HL-60/S4 treated with retinoic acid at 250 ng/mL for 4 days and 3 days (cell line): ENCODE measurements around the gene HTR4.
"Not testable (repeated sequence)": the region's sequence is repeated elsewhere in the genome, so short reads cannot be mapped to it uniquely, and the experiment has no call there.

Experiments
- in situ Hi-C: fragments of 300-500 bp; cut with MboI; formaldehyde crosslinking; loops from 2 replicates; pipeline ENCODE4 v1.7.0; 2022; ENCODE audit warnings: low sequenced_read_pairs

The HTR4 gene

DNA sequence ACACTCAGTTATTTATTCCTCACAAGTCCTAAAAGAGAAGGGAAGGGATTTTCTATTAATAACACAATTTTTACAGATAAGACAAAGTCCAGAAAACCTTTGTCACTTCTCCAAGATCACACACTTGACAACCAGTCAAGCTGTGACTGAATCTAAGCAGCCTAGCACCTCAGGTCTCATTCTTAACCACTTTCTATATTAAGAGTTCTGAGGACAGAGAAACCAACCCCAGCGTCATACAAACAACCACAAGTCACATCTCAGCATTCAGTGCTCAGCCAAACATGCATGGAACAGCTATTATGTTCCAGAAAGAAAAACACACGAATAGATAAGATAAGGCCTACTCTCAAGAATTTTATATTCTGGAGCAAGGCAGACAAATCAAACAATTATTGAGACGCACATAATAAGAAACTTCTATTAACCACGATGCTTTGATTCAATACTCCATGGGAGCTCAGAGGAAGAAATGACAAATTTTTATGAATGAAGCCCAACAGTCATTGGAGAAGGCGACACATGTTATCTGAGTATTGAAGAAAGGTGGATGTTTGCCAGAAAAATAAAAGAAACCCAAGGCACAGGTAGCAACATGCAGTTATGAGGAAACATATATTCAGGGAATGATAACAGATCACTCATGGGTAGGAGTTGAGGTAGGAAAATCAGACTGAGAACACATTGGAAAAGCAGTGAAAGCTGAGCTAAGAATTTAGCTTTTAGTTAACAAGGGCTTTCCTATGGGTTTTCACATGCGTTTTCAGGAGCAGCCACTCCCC lies 113.1 kb downstream of the HTR4 start:
- in situ Hi-C loops = no loop called here

DNA sequence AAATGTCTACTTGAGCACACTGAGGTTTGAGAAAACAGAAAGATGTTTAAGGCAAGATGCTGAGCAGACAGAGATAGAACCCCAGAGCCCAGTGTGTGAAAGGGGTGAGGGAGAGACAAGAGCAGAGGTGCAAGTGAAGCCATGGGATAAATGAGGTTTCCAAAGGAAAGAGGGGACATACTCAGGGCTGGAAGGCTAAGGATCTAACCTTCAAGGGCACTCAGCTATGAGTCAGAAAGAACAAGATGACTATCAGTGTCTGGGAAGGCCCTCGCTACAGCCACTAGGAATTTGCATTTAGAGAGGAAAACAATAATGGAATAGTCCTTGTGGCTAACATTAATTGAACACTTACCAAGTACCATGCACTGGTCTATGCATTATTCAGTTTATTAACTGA lies 113.7 kb downstream of the HTR4 start:
- in situ Hi-C loops = no loop called here

- in situ Hi-C loops = no loop called here
These were observed 114.5 kb downstream of the HTR4 start for GRCh38 chr5:148539851-148540250.

DNA sequence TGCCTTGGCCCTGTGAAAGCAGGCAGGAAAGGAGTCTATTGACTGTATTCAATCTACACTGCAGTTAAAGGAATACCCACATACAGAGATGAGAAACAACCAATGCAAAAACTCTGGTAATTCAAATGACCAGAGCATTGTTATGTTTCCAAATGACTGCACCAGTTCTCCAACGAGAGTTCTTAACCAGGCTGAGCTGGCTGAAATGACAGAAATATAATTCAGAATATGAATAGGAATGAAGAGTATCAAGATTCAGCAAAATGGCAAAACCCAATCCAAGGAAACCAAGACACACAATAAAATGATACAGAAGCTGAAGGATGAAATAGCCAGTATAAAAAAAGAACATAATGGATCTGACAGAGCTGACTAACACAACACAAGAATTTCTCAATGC lies 119.1 kb downstream of the HTR4 start:
- in situ Hi-C loops = no loop called here

GRCh38 chr5:148532969-148533670 lies 121.2 kb downstream of the HTR4 start:
- in situ Hi-C loops = no loop called here

- in situ Hi-C loops = not testable (repeated sequence)
These were observed 124.9 kb downstream of the HTR4 start for GRCh38 chr5:148529450-148529849.

GRCh38 chr5:148524721-148525120 lies 129.6 kb downstream of the HTR4 start:
- in situ Hi-C loops = no loop called here

DNA sequence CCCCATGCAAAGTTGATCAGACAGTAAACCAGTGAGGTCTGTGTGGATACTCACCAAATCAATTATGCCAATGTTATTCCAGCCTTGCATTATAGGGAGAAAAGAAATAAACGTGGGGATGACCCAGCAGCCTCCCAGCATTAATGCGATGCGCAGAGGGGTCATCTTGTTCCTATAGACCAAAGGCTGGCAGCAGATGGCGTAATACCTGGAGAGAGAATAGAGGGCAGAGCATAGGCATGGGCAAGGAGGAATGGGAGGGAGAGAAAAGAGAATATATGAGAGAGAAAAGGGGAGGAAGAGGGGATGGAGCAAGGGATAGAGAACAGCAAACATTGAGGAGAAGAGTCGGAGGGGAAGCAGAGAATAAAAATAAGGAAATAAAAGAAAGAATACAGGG lies 131.2 kb downstream of the HTR4 start:
- in situ Hi-C loops = no loop called here

GRCh38 chr5:148515460-148515859 lies 138.9 kb downstream of the HTR4 start:
- in situ Hi-C loops = no loop called here

GRCh38 chr5:148514344-148514743 lies 140.0 kb downstream of the HTR4 start:
- in situ Hi-C loops = no loop called here

DNA sequence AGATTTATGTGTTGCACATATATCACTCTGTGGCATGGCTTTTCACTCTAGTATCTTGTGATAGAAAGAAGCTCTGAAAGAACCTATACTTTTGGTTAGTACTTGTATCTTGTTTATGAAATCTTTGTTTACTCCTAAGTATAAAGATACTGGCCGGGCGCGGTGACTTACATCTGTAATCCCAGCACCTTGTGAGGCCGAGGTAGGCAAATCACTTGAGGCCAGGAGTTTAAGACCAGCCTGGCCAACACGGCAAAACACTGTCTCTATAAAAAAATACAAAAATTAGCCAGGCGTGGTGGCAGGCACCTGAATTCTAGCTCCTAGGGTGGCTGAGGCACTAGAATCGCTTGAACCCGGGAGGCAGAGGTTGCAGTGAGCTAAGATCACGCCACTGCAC lies 141.8 kb downstream of the HTR4 start:
- in situ Hi-C loops = no loop called here

- in situ Hi-C loops = no loop called here
These were observed 142.4 kb downstream of the HTR4 start for GRCh38 chr5:148511810-148512347.

GRCh38 chr5:148509893-148510292 lies 144.4 kb downstream of the HTR4 start:
- in situ Hi-C loops = no loop called here

DNA sequence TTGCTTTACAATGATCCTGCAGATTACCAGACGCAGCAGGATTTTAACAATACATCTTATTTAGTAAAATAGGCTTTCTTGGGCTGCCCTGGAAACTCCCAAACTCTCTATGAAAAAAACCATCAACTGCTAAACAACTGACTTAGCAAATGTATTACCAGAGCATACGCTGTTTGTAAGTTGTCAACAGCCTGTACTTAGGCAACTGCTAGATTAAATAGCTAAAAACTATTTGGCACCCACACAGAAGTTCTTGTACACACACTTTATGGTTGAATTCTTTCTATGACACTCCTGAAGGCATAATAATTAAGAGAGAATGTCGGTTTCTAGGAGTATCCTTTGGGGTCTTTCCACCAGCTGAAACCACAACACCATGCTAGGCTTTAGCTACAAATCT lies 146.7 kb downstream of the HTR4 start:
- in situ Hi-C loops = no loop called here

- in situ Hi-C loops = no loop called here
These were observed 154.9 kb downstream of the HTR4 start for GRCh38 chr5:148499452-148499851.

DNA sequence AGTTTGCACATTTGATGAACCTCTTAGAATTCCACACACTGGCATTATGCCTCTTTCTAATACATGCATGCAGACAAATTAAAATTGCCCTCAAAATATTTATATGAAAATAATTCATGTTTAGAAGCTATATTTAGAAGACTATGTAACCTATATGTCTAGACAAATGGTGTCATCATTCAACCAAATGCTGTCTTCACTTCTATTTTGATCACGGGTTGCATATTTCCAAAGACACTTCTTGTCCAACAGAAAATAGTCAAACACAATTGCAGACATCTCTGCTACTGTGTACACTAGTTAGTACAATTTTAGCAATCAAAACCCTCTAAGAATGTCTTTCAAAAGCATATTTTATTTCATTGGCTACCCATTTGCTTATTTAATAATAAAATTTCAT lies 156.6 kb downstream of the HTR4 start:
- in situ Hi-C loops = no loop called here

DNA sequence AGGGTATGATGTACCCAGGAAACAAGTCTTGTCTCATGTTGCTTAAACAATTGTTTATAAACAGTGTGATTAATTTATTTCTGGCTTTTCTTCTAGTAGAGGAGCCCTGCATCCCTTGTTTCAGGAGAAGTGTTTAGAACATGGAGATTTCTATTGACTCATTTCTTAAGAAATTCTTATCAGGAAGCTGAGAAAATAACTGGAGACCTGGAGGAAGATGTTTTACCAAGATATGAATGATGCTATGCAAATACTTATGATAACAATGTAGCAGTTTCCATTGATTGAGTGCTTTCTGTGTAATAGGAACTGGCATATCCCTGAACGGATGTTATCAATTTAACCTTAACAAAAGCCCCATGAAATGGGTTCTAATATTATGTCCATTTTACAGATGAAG lies 162.0 kb downstream of the HTR4 start:
- in situ Hi-C loops = no loop called here

- in situ Hi-C loops = no loop called here
These were observed 162.5 kb downstream of the HTR4 start for GRCh38 chr5:148491793-148492184.

GRCh38 chr5:148491015-148491792 lies 163.1 kb downstream of the HTR4 start:
- in situ Hi-C loops = no loop called here

DNA sequence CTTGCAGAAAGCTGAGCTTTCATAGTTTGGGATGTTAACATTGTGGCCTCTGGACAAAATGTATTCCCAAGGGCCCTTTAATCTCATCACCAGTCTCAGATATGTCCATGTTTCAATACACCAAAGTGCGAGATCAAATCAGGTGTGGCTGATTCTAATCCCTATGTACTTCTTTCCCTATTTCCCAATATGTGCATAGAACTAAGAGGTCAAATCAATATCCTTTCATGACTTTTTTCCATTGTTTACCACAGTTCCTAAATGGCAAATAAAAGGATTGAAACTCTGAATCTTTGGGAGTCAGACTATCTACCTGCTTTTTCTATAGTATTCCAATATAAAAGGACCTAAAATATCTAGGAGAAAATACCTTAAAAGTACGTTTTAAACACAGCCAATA lies 165.6 kb downstream of the HTR4 start:
- in situ Hi-C loops = no loop called here

GRCh38 chr5:148486456-148486855 lies 167.9 kb downstream of the HTR4 start:
- in situ Hi-C loops = no loop called here
